WTC11 (cell line): Measurements from ENCODE around the gene CCDC157. TPM values are rescaled to one million over a fixed set of nuclear protein-coding genes. Genes with fewer than 3 reads are reported as not detected.
"Not testable (repeated sequence)": the region's sequence is repeated elsewhere in the genome, so short reads cannot be mapped to it uniquely, and the experiment has no call there.

Experiments
- ATAC-seq: fragments of 200-7000 bp; cut with Tn5 transposase; 2 replicates; pipeline ENCODE4 v1.10.0; 2021; ENCODE audit warnings: mild to moderate bottlenecking, moderate library complexity
- CTCF ChIA-PET: fragments of 300-600 bp; sonication (Branson Sonifier 250); formaldehyde crosslinking; loops from one replicate; lab custom pipeline; 2021; ENCODE audit warnings: antibody characterized with exemption; lab: Charles Lee
- POLR2A ChIA-PET: fragments of 350-600 bp; sonication (Branson Sonifier 250); formaldehyde crosslinking; loops from one replicate; lab custom pipeline; 2021; ENCODE audit warnings: antibody characterized with exemption; lab: Charles Lee
- DNase-seq: peaks from one replicate; pipeline ENCODE4 v3.0.0; 2021; ENCODE audit warnings: low spot score
- H3K27ac Mint-ChIP-seq: 2 replicates; pipeline ENCODE4 v1.8.0; 2021; ENCODE audit warnings: mixed read lengths
- H3K27me3 Mint-ChIP-seq: 2 replicates; pipeline ENCODE4 v1.8.0; 2021; ENCODE audit warnings: low read depth, mild to moderate bottlenecking, moderate library complexity, mixed read lengths
- H3K36me3 Mint-ChIP-seq: 2 replicates; pipeline ENCODE4 v1.8.0; 2021; ENCODE audit warnings: mixed read lengths
- H3K4me1 Mint-ChIP-seq: 2 replicates; pipeline ENCODE4 v1.8.0; 2022; ENCODE audit warnings: mixed read lengths
- H3K4me3 Mint-ChIP-seq: 2 replicates; pipeline ENCODE4 v1.8.0; 2021; ENCODE audit warnings: mild to moderate bottlenecking, moderate library complexity, mixed read lengths
- H3K9me3 Mint-ChIP-seq: 2 replicates; pipeline ENCODE4 v1.8.0; 2021; ENCODE audit warnings: mixed read lengths
- CREM ChIP-seq: sonication (generic); formaldehyde crosslinking; IDR thresholded peaks from 2 replicates; pipeline ENCODE4 v1.8.1; 2022; ENCODE audit warnings: mild to moderate bottlenecking, missing genetic modification reagents, moderate library complexity
- ELF4 ChIP-seq: sonication (generic); formaldehyde crosslinking; IDR thresholded peaks from 2 replicates; pipeline ENCODE4 v1.8.1; 2022; ENCODE audit warnings: low read depth, mild to moderate bottlenecking, moderate library complexity, missing genetic modification reagents
- FOXJ3 ChIP-seq: sonication (generic); formaldehyde crosslinking; IDR thresholded peaks from 2 replicates; pipeline ENCODE4 v1.9.0; 2021; ENCODE audit warnings: missing genetic modification reagents, mild to moderate bottlenecking, borderline replicate concordance
- GTF2I ChIP-seq: fragments of 250-450 bp; sonication (Bioruptor Pico); conservative IDR thresholded peaks from 2 replicates; pipeline ENCODE4 v1.4.0; 2021; ENCODE audit warnings: mild to moderate bottlenecking
- HMGA2 ChIP-seq: fragments of 250-450 bp; sonication (Bioruptor Pico); IDR thresholded peaks from 2 replicates; pipeline ENCODE4 v1.4.0; 2021; ENCODE audit warnings: mild to moderate bottlenecking, moderate library complexity
- NR2C2 ChIP-seq: sonication (generic); formaldehyde crosslinking; IDR thresholded peaks from 2 replicates; pipeline ENCODE4 v1.8.0; 2022; ENCODE audit warnings: mild to moderate bottlenecking, missing genetic modification reagents
- PRRX2 ChIP-seq: fragments of 250-450 bp; sonication (Bioruptor Pico); IDR thresholded peaks from 2 replicates; pipeline ENCODE4 v1.8.0; 2021; ENCODE audit warnings: mild to moderate bottlenecking
- RELA ChIP-seq: sonication (generic); formaldehyde crosslinking; IDR thresholded peaks from 2 replicates; pipeline ENCODE4 v1.8.1; 2022; ENCODE audit warnings: missing genetic modification reagents, mild to moderate bottlenecking, borderline replicate concordance
- TEAD1 ChIP-seq: sonication (generic); formaldehyde crosslinking; IDR thresholded peaks from 2 replicates; pipeline ENCODE4 v1.8.0; 2022; ENCODE audit warnings: mild to moderate bottlenecking, missing genetic modification reagents
- TEAD4 ChIP-seq: sonication (generic); formaldehyde crosslinking; IDR thresholded peaks from 2 replicates; pipeline ENCODE4 v1.8.0; 2022; ENCODE audit warnings: mild to moderate bottlenecking, missing genetic modification reagents
- ZBTB21 ChIP-seq: sonication (generic); formaldehyde crosslinking; IDR thresholded peaks from 2 replicates; pipeline ENCODE4 v1.8.1; 2023; ENCODE audit warnings: mild to moderate bottlenecking, missing genetic modification reagents, borderline replicate concordance
- ZNF232 ChIP-seq: sonication (generic); formaldehyde crosslinking; IDR thresholded peaks from 2 replicates; pipeline ENCODE4 v1.8.0; 2022; ENCODE audit warnings: mild to moderate bottlenecking, missing genetic modification reagents
- ZNF671 ChIP-seq: fragments of 250-450 bp; sonication (Bioruptor Pico); IDR thresholded peaks from 2 replicates; pipeline ENCODE4 v1.8.0; 2021; ENCODE audit warnings: mild to moderate bottlenecking
- total RNA-seq: library from RNA; stranded (reverse); gene quantifications from 3 replicates; pipeline ENCODE4 v1.2.3, GENCODE V29; 2021
- TF ChIP-seq, protein P1 (sequence below): fragments of 200-600 bp; IDR thresholded peaks from 2 replicates; pipeline ENCODE4 v1.8.0; 2022; ENCODE audit warnings: antibody characterized with exemption
- TF ChIP-seq, protein P2 (sequence below): fragments of 250-450 bp; sonication (Bioruptor Pico); IDR thresholded peaks from 2 replicates; pipeline ENCODE4 v1.9.0; 2021; ENCODE audit warnings: moderate library complexity, mild to moderate bottlenecking, inconsistent platforms, borderline replicate concordance
- TF ChIP-seq, protein P3 (sequence below): sonication (generic); formaldehyde crosslinking; IDR thresholded peaks from 2 replicates; pipeline ENCODE4 v1.8.1; 2022; ENCODE audit warnings: mild to moderate bottlenecking, moderate library complexity, missing genetic modification reagents
- TF ChIP-seq, protein P4 (sequence below): sonication (generic); formaldehyde crosslinking; IDR thresholded peaks from 2 replicates; pipeline ENCODE4 v1.8.0; 2022; ENCODE audit warnings: mild to moderate bottlenecking, missing genetic modification reagents
- TF ChIP-seq, protein P5 (sequence below): sonication (generic); formaldehyde crosslinking; IDR thresholded peaks from 2 replicates; pipeline ENCODE4 v1.8.1; 2023; ENCODE audit warnings: mild to moderate bottlenecking, missing genetic modification reagents, moderate library complexity
- TF ChIP-seq, protein P6 (sequence below): sonication (generic); formaldehyde crosslinking; IDR thresholded peaks from 2 replicates; pipeline ENCODE4 v1.8.1; 2022; ENCODE audit warnings: low read depth, mild to moderate bottlenecking, moderate library complexity, missing genetic modification reagents, borderline replicate concordance
- TF ChIP-seq, protein P7 (sequence below): sonication (generic); formaldehyde crosslinking; IDR thresholded peaks from 2 replicates; pipeline ENCODE4 v1.8.0; 2023; ENCODE audit warnings: missing genetic modification reagents, mild to moderate bottlenecking, borderline replicate concordance

Gene CCDC157
- total RNA-seq, 1 experiment from 2014 or later, result 6.5 TPM

DNA sequence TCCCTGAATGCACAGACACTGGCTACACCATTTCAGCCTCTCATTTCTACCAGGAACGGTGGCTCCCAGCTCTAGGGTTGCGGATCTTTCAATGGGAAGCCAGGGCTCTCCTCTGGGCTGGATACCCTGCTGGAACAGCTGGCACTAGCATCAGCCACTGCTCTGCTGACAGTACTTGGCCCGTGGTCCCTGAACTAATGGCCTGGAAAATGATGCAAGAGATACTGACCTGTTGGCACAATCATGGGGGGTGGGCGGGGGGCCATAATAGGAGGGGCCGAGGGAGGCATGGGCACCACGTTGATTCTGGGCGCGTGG lies 19.4 kb upstream of the CCDC157 start (continued):
- no peak for TF ChIP-seq FOXJ3 (CRISPR knock-in tag)
- TF ChIP-seq TEAD1 (CRISPR knock-in tag), result no peak
- no peak for TF ChIP-seq TEAD4 (CRISPR knock-in tag)
- TF ChIP-seq ZBTB21 (CRISPR knock-in tag), result no peak
- TF ChIP-seq PRRX2 (CRISPR knock-in tag), result no peak
- TF ChIP-seq, protein P1, sequence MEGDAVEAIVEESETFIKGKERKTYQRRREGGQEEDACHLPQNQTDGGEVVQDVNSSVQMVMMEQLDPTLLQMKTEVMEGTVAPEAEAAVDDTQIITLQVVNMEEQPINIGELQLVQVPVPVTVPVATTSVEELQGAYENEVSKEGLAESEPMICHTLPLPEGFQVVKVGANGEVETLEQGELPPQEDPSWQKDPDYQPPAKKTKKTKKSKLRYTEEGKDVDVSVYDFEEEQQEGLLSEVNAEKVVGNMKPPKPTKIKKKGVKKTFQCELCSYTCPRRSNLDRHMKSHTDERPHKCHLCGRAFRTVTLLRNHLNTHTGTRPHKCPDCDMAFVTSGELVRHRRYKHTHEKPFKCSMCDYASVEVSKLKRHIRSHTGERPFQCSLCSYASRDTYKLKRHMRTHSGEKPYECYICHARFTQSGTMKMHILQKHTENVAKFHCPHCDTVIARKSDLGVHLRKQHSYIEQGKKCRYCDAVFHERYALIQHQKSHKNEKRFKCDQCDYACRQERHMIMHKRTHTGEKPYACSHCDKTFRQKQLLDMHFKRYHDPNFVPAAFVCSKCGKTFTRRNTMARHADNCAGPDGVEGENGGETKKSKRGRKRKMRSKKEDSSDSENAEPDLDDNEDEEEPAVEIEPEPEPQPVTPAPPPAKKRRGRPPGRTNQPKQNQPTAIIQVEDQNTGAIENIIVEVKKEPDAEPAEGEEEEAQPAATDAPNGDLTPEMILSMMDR, result no peak
- TF ChIP-seq, protein P2, sequence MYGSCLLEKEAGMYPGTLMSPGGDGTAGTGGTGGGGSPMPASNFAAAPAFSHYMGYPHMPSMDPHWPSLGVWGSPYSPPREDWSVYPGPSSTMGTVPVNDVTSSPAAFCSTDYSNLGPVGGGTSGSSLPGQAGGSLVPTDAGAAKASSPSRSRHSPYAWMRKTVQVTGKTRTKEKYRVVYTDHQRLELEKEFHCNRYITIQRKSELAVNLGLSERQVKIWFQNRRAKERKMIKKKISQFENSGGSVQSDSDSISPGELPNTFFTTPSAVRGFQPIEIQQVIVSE (CRISPR knock-in tag), result no peak
- TF ChIP-seq, protein P3, sequence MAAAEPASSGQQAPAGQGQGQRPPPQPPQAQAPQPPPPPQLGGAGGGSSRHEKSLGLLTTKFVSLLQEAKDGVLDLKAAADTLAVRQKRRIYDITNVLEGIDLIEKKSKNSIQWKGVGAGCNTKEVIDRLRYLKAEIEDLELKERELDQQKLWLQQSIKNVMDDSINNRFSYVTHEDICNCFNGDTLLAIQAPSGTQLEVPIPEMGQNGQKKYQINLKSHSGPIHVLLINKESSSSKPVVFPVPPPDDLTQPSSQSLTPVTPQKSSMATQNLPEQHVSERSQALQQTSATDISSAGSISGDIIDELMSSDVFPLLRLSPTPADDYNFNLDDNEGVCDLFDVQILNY (CRISPR knock-in tag), result no peak

DNA sequence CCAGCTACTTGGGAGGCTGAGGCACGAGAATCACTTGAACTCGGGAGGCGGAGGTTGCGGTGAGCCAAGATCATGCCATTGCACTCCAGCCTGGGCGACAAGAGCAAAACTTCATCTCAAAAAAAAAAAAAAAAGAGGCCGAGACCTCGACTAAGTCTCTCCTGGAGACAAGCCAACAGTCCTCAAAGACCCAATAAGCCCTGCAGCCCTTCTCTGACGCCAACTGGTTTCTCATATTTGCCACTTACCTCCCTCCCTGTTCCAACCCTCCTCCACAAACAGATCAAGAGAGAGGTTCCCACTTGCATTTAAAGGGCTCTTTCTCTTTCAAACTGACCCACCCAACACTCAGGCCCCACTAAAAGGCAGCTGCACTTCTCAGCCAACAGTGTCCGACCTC lies 18.5 kb upstream of the CCDC157 start:
- H3K27me3 Mint-ChIP-seq, H3K4me1 Mint-ChIP-seq, H3K27ac Mint-ChIP-seq, H3K9me3 Mint-ChIP-seq, POLR2A ChIA-PET, ATAC-seq, H3K4me3 Mint-ChIP-seq, DNase-seq: not testable (repeated sequence)
- H3K36me3 Mint-ChIP-seq, result peaks cover 95% of the 10 kb centered on the region
- CTCF ChIA-PET, result interaction anchor here (1.0 to 1.3 kb wide), 2 partner anchors 49 to 50 kb away, joined by 3 read pairs; partner anchors contain the start of gene RNF215

DNA sequence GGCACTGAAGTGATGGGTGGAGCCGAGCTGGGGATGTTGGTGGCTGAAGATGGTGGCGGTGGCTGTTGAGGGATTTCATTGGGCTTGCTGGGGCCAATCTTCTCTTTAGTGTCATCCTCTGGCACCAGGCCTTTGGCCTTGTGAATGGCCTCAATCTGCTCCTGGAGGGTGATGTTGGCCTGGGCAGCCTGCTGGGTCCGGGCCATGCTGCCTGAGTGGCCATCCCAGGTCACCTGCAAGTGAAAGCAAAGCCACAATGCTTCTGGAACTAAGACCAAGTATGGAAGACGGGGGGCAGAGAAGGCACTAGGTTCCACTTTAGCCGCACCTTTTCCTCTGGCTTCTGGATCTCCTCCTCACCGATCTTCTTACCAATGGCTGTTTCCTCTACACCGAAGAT lies 18.0 kb upstream of the CCDC157 start:
- Mint-ChIP-seq H3K36me3 (peaks cover 95% of the 10 kb centered on the region), H3K9me3 (no peaks in the 10 kb centered on the region), H3K27me3 (no peaks in the 10 kb centered on the region), H3K4me3 (no peak overlapping the region), H3K4me1 (no peaks in the 10 kb centered on the region), H3K27ac (no peak overlapping the region)
- DNase-seq, result no peak
- ATAC-seq, result no peak
- ChIA-PET POLR2A (no interaction called here), CTCF (interaction anchor here (1.3 kb wide), 1 partner anchor 49 kb away, joined by 3 read pairs; the partner anchor contains the start of gene RNF215)
- TF ChIP-seq, protein P4, sequence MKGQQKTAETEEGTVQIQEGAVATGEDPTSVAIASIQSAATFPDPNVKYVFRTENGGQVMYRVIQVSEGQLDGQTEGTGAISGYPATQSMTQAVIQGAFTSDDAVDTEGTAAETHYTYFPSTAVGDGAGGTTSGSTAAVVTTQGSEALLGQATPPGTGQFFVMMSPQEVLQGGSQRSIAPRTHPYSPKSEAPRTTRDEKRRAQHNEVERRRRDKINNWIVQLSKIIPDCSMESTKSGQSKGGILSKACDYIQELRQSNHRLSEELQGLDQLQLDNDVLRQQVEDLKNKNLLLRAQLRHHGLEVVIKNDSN (CRISPR knock-in tag), result no peak
- TF ChIP-seq, protein P5, sequence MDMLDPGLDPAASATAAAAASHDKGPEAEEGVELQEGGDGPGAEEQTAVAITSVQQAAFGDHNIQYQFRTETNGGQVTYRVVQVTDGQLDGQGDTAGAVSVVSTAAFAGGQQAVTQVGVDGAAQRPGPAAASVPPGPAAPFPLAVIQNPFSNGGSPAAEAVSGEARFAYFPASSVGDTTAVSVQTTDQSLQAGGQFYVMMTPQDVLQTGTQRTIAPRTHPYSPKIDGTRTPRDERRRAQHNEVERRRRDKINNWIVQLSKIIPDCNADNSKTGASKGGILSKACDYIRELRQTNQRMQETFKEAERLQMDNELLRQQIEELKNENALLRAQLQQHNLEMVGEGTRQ (CRISPR knock-in tag), result no peak
- TF ChIP-seq ELF4, result no peak
- no peak for TF ChIP-seq ZNF232
- TF ChIP-seq CREM, result no peak
- TF ChIP-seq, protein P6, sequence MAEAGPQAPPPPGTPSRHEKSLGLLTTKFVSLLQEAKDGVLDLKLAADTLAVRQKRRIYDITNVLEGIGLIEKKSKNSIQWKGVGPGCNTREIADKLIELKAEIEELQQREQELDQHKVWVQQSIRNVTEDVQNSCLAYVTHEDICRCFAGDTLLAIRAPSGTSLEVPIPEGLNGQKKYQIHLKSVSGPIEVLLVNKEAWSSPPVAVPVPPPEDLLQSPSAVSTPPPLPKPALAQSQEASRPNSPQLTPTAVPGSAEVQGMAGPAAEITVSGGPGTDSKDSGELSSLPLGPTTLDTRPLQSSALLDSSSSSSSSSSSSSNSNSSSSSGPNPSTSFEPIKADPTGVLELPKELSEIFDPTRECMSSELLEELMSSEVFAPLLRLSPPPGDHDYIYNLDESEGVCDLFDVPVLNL, result no peak
- TF ChIP-seq HMGA2 (CRISPR knock-in tag), result no peak
- no peak for TF ChIP-seq RELA (CRISPR knock-in tag)
- no peak for TF ChIP-seq ZNF671 (CRISPR knock-in tag)
- TF ChIP-seq GTF2I (CRISPR knock-in tag), result no peak
- TF ChIP-seq NR2C2 (CRISPR knock-in tag), result no peak
- TF ChIP-seq, protein P7, sequence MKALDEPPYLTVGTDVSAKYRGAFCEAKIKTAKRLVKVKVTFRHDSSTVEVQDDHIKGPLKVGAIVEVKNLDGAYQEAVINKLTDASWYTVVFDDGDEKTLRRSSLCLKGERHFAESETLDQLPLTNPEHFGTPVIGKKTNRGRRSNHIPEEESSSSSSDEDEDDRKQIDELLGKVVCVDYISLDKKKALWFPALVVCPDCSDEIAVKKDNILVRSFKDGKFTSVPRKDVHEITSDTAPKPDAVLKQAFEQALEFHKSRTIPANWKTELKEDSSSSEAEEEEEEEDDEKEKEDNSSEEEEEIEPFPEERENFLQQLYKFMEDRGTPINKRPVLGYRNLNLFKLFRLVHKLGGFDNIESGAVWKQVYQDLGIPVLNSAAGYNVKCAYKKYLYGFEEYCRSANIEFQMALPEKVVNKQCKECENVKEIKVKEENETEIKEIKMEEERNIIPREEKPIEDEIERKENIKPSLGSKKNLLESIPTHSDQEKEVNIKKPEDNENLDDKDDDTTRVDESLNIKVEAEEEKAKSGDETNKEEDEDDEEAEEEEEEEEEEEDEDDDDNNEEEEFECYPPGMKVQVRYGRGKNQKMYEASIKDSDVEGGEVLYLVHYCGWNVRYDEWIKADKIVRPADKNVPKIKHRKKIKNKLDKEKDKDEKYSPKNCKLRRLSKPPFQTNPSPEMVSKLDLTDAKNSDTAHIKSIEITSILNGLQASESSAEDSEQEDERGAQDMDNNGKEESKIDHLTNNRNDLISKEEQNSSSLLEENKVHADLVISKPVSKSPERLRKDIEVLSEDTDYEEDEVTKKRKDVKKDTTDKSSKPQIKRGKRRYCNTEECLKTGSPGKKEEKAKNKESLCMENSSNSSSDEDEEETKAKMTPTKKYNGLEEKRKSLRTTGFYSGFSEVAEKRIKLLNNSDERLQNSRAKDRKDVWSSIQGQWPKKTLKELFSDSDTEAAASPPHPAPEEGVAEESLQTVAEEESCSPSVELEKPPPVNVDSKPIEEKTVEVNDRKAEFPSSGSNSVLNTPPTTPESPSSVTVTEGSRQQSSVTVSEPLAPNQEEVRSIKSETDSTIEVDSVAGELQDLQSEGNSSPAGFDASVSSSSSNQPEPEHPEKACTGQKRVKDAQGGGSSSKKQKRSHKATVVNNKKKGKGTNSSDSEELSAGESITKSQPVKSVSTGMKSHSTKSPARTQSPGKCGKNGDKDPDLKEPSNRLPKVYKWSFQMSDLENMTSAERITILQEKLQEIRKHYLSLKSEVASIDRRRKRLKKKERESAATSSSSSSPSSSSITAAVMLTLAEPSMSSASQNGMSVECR (CRISPR knock-in tag), result no peak
- TF ChIP-seq ZBTB21 (CRISPR knock-in tag), result no peak
